SIG-M5 (cell line): Measurements from ENCODE around the gene COL1A2.

ENCODE experiments used
- DNase-seq: peaks from one replicate; lab custom pipeline; 2025; lab: John Stamatoyannopoulos, UW

The COL1A2 gene

DNA sequence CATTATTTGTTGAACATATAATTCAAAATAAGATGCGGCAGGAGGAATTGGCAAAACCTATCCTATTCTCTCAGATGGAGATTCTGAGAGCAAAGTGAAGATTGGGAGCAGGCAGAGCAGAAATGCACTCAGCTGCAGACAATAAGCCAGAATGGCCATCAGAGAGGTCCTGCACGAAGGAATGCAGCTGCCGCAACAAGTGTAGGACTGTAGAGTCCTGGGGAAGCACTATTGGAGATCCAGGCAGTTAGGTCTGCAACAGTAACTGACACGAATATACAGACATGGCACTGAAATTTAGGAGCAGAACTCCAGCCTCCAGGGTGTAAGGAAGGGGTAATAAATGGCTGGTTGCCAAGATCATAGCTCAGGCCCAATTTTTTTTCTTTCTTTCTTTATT lies 10.4 kb upstream of the COL1A2 start:
- DNase-seq, result no peak

DNA sequence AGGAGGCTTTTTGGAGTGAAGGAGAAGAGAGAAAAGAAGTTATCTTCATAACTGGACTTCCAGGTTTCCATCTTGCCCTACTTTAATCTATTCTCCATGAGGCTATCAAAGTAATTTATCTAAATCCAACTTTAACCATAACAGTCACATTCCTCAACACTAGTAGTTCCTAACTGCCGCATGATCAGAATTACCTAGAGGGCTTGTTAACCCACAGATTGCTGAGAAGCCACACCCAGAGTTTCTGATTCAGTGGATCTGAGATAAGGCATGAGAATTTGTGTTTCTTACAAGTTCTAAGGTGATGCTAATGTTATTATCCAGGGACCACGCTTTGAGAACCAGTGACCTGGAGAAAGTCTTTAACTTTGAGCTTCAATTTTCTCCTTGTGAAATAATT lies 8.3 kb upstream of the COL1A2 start:
- DNase-seq, result no peak

DNA sequence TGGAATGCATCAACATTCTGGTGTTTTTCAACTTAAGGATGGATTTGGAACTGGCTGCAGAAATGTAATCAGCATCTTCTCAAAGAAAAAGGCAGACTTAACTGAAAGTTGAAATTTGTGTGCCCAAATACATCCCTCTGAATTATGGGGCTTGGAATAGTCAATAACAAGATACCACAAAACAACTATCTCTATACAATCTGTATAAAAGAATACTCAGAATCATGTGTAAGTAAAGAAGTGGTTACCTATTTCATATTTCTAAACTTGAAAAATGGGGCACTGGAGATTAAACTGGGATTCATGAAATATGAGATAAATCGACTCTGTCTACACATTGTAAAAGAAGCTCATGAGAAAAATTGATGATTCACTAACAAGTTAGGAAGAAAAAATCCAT lies 6.2 kb upstream of the COL1A2 start:
- DNase-seq, result no peak

DNA sequence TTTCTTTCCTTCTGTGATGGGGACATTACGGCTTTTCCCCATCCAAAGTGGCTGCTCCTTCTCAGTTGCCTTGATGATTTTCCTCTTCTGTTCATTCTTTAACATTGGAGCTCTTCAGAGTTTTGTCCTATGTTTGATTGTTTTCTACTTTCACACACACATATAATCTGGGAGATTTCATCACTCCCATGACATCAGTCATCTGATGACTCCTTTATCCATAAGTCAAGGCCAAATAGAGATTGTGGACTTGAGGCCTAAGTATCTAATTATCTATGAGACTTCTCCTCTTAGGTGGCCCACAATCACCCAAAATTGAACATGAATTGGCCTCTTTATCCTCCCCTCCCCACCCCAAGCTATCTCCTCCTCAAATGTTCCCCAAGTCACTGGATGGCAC lies 5.3 kb upstream of the COL1A2 start:
- DNase-seq, result no peak

DNA sequence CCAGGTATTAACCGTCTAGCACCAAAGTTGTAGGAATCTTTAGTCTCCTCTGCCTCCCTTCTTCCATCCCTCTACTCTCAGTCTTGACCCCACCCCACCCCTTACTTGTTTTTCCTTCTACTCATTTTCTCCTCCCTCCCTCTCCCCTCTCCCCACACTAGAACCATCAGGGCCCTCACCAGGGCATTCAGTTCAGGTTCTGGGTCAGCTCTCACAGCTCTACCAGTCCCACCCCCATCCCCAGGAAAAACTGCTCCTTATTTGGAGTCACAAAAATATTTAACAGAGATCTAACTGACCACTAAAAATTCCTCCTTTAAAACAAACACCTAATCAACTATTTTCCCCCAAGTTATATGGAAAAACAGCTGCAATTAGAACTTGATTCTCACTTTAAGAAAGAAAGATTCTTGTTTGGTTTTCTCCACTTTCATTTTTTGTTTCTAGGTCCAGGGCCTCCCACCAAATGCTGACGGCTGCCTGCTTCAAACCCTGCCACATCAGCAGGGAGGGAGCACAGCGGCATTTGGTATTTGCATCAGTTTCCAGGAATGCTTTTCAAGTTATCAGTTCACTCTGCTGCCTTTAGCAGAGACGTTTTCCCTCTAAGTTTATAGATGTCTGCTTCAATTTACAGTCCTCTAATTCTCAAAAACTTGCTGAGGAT lies 2.8 kb upstream of the COL1A2 start:
- DNase-seq, result no peak

DNA sequence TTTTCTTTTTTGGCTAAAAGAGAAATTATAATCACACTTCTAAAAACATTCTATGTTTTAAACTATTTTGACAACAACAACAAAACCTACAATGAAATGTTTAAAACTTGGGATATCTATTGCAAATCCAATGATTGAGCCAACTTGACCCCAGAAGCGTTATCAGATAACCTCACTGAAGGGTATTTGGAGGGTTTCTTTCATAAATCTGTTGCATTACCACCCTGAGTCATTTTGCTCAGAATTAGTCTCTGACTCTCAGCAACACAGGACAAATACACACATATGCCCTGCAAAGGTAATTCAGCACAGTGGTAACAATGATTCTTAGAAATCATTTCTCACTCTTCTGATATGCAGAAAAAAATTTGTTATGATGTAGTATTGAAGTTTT lies 2.3 kb upstream of the COL1A2 start:
- DNase-seq, result no peak

DNA sequence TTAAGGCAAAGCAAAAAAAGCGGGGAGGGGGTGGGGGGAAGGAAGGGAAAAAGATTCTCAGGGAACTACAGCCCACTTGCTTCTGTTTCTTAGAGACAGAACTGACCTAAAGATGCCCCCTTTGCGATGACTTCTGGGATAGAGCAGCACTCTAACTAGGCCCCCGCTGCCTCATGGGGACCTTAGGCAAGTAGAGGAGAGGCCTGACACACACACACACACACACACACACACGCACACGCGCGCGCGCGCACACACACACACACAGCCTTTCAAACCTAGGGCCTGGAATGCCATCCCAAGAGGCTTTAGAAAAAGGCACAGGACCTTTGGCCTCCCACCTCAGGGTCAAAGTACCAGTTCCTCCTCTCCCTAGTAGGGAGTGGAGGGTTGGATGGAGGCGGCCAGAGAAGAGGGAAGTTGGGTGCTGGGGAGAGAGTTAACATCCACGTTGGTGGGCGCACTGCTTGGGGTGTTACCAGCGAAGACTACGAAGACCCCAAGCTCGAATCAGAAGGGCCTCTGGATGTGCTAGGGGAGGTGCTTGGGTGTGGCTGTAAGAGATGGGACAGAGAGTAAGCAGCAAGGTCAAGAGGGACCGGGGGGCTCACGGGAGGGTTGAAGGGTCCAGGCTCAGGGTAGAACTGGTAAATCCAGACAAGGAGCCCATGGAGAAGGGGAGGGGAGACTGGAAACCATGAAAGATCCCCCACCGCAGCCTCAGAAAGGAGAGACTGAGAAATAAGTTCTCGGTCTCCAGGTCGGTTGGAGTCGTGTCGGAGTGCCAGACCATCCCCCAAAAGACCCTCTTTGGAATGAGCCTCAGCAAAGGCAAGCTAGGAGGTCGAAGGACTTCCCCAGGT lies 1.2 kb upstream of the COL1A2 start:
- no peak for DNase-seq

DNA sequence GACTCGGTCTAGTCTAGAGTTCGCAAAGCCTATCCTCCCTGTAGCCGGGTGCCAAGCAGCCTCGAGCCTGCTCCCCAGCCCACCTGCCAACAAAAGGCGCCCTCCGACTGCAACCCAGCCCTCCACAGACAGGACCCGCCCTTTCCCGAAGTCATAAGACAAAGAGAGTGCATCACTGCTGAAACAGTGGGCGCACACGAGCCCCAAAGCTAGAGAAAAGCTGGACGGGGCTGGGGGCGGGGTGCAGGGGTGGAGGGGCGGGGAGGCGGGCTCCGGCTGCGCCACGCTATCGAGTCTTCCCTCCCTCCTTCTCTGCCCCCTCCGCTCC lies 622 bp upstream of the COL1A2 start:
- no peak for DNase-seq

DNA sequence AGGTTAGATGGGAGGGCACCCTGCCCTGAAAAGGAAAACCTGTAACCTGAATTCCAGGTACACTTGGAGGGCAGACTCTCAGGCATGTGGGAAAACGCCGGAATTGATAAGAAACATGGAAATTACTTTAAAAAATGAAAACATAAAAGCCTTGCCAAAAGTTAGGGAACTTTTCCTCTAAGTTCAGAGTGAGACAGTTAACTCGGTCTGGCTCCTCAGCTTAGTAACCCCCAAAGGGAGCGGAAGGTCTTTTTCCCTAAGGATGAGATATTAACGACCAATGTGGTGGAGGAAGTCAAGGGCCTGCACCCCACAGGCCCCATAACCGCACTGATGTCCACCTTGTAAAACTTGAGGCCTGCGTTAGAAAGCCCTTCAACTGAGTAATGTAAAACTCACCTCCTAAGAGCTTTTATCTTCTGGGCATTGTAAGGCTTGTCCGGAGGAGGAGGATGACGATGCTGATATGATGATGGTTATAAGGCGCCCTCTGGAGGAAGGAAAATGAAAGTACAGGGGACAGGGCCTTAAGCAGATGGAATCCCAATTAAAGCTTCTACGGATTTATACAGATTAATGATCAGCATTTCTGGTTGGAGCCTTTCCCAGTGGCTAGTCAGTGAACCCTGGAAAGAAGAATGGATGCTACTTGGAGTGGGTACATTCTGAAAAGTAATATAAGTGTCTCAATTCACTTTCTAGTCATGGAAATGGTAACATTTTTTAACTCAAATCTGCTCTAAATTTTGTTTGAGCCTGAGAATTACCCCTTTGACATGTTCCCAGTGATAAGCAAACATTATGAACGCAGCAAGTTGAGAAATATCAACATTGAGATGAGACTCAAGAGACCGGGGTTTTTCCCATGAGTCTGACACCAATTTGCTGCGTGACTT lies 694 bp downstream of the COL1A2 start:
- DNase-seq, result no peak

DNA sequence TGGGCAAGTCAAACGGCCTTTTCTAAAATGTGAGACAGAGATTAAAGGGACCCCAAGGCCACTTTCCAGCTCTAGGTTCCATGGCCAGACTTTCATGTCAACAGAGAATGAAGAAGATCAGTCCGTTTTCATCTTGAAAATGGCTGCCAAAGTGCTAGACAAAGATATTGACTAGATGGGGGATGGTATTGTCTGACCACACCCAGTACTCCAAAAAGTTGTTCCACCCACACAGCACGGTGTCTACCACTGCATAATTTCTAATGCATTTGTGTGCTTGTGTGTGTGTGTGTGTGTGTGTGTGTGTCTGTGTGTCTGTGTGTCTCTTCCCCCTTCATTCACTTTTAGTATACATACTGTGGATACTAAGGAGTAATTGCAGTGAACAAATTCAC lies 1.3 kb downstream of the COL1A2 start:
- DNase-seq, result no peak

DNA sequence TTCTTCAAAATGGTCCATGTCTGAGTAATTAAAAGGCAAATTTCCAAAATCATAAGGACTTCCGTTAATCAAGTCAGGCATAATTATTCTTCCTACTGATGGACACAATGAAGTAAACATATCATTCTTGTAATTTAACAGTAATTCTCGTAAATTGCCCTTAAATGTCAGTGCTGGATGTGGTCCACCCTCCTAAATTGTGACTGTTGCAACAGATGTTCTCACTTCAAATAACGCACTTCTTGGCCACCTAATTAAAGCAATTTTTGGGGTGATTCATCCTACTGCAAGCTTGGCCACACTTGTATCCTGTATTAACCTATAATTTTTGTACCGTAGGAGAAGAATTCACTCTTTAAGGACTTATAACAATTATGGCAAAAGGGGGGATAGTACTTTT lies 1.9 kb downstream of the COL1A2 start:
- DNase-seq, result no peak

DNA sequence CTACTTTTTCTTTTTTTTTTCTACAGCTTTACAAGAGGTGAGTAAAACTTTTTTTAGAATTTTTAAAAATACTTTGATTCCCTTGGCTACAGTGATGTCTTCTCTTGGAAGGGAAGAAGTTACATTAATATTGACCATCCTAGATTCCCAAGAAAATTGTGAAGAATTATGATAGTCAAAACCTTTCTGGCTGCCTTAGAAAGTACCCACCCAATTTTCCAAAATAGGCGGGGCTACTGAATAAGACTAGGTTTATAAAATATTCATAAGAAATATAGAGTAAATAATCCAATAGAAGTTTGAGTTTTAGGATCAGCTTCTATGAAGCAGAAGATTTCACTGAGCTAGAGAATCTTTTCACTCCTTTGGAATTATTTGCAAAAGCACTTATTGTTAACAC lies 3.0 kb downstream of the COL1A2 start:
- DNase-seq, result no peak

DNA sequence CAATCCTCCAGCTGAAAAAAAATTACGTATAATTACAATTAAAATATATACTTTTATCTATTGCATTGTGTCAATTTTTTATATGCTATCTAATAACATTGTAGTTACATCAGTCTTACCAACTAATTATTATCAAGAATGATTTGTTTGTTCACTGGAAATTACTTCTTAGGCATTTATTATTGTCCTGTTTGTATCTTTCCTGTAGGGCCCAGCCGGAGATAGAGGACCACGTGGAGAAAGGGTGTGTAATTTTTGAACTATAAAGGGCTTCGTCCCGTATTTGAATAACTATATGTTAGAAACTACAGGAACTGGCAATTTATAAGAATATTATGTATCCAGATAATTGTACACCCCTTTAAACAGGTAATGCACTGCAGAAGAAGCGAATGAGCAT lies 4.1 kb downstream of the COL1A2 start:
- DNase-seq, result no peak

DNA sequence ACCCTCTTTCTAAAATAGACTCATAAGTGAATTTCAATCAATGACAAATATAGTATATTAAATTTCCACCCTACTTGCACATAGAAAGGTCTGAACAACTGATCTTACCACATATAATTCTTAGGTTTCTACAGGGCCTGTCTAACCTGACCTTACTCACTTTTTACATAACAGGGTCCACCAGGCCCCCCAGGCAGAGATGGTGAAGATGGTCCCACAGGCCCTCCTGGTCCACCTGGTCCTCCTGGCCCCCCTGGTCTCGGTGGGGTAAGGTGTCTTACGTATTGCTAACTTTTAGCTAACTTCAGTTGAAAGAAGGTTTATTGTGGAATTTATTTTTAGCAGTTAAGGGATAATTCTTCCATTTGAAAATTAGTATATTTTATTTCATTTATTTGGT lies 5.3 kb downstream of the COL1A2 start:
- DNase-seq, result no peak

DNA sequence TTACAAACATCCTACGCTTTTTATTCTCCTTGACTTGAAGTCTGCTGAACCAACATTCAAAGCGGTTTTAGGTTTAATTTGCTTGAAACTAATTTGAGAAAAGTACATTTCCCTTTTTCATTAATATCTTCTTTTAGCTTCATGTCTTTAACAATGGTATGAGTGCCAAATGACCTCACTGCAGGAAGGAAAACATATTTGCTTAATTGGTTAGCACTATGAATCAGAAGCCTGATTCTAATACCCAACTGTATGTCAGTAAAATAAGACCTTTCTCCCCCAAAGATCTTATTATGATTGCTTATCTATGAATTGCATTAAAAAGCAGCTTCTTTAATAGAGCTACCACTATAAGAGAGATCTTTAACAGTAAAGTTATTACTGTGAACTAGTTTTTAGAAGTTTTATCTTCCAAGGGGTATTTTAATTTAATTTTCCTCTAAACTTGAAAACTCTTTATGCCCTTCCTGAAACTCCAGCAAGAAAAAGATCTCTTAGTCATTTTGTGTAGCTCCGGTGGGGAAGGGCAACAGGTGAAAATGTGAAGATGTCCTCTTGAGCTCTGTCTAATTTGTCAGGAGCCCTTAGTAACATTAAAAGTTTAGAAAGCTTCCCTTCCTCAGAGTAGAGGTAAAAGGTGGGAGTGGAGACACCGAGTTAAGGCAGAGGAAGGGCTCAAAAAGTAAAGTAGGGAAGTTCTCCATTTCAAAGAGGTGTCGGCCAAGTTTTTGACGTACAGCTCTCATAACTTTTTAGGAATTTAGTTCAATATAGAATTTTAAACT lies 6.1 kb downstream of the COL1A2 start:
- no peak for DNase-seq

DNA sequence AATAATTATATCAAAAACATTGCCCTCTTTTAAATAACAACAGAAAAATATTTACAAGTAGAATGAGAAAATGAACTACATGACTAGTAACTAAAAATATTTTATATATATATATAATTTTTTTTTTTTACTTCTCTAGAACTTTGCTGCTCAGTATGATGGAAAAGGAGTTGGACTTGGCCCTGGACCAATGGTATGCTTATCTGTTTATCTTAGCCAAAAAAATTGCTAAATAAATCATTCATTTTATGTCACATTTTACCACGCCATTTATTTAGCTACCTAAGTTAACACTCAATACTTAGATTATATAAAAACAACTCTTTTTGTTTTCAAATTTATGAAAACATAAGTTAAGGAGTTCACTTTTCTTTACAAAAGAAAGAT lies 6.7 kb downstream of the COL1A2 start:
- DNase-seq, result no peak

DNA sequence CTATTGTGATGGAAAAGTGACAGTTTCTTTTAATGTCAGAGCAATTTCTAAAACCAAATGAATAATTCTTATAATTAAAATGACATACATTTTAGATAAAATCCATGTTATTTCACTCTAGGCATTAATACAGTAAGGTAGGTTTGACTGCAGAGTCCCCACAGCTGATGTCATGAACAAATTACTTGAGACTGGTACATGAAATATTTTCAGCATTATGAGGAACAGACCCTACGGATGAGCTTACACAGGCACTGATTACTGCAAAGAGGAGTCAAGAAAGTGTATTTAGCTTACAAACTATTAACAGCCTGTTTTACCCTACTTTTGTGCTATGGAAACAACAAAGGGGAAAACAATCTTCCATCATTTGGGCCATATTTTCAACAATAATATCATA lies 8.9 kb downstream of the COL1A2 start:
- DNase-seq, result no peak

DNA sequence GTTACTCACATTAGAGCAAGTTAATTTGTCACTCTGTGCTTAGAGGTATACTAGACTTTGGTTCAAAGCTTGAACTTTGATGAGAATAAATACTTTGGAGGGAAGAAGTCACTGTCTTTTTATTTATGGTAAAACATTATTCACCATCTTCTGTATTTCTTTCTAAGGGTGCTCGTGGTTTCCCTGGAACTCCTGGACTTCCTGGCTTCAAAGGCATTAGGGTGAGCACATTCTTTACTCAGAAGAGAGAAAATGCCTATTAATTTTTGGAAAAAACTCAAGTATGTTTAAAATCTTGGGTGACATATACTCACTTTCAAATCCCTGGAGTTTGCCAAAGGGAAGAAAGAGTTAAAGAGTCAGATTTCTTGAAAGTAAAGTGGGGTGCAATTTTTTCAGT lies 10.8 kb downstream of the COL1A2 start:
- DNase-seq, result no peak

DNA sequence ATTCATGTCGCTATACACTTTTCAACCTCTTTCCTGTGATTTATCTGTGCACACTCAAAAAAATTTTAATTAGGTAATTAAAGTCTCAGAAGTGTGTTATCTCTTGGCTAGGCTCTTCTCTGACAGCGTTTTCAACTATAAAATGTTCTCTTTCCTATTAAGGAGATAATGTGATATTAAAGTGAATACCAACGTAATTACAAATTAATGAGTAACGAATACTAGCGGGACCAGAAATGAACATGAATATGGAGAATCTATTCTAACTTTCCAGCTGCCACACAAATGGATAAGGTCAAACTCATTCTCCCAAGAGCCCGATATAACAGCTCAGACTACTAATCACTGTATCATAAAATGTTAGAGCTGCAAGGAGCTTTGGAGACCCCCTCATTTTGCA lies 12.0 kb downstream of the COL1A2 start:
- no peak for DNase-seq

DNA sequence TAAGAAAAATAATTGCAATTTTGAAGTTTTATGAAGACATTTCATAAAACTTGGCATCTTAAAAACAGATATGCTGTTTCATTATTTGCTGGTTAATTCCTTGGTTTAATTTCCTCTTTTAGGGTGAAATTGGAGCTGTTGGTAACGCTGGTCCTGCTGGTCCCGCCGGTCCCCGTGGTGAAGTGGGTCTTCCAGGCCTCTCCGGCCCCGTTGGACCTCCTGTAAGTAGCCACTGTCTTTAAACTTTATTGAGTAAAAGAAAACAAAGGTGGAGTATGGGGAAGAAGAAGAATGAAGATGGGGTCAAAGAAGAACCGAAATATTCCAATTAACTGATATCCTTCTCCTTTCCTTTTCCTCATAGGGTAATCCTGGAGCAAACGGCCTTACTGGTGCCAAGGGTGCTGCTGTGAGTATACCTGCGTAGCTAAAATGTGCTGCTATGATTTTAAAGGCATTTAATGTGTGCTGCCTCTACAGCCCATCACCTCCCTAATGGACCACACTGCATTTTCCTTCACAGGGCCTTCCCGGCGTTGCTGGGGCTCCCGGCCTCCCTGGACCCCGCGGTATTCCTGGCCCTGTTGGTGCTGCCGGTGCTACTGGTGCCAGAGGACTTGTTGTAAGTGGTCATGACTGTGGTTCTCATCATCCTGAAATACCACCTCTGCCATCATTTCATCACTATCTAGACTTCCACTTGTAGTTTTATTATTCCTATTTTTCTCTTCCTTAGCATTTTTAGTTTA lies 14.7 kb downstream of the COL1A2 start:
- DNase-seq, result no peak

DNA sequence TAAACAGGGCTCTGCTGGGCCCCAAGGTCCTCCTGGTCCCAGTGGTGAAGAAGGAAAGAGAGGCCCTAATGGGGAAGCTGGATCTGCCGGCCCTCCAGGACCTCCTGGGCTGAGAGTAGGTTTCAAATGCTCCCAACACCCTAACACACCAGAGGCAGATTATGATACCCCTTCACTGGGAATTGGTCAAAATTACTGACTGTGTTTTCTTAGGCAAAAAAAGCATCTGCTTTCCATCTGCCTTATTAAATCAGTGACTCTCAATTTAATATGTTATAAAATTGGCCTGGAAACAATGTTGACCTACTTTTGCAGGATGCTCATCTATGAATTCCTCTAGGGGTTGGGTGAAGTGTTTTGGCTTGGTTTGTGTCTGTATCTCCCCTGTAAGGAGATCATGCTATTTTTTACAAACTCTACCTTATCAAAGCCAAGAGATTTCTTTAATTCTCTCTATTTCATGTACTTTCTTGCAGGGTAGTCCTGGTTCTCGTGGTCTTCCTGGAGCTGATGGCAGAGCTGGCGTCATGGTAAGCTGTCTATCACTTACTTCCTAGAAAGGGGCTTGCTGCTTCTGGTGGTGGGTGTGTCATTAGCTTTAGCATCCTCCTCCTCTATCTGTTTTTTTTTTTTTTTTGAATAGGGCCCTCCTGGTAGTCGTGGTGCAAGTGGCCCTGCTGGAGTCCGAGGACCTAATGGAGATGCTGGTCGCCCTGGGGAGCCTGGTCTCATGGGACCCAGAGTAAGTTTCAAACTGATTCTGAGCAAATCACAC lies 15.9 kb downstream of the COL1A2 start:
- DNase-seq, result no peak
